Embryonic facial prominence (tissue), 1 donor: ENCODE measurements around the gene PEX16.

ENCODE experiments used
- DNase-seq: peaks from one replicate; pipeline ENCODE4 v3.0.0-alpha.2; 2016; ENCODE audit errors: extremely low spot score

PEX16 gene

DNA sequence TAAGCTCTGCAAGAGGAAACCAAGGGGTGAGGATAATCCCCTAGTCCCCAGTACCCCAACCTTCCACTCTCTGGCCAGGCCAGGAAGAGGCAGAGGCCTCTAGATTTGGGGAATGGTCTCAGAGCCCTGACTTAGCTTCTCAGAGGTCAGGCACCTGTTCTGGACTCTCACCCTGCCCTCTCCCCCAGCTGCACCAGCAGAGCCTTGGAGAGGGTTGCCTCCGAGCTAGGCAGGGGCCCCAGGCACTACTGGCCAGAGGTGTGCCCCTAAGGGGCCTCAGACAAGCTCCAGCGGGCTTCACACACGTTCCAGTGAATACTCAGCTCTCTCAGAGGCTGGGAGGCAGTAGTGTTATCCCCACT is 18.6 kb downstream of the PEX16 start:
- no peak for DNase-seq

DNA sequence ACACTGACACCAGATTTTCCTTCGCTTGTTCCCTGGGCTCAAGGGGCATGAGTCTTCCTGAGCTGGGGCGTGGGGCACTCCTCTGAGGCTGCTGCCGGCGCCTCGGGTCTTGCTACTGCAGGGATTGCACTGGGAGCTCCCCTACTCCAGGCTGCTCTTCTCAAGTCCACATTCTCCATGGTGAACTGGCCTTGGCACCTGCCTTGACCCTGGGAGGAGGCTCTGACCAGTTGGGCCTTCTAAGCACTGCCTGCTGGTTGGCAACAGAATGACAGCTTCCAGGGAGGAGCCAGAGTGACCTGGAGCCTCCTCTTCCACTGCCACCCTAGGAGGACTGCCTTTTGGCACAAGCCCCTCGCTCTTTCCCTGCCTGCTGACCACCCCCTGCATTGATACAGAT is 20.1 kb downstream of the PEX16 start:
- no peak for DNase-seq

DNA sequence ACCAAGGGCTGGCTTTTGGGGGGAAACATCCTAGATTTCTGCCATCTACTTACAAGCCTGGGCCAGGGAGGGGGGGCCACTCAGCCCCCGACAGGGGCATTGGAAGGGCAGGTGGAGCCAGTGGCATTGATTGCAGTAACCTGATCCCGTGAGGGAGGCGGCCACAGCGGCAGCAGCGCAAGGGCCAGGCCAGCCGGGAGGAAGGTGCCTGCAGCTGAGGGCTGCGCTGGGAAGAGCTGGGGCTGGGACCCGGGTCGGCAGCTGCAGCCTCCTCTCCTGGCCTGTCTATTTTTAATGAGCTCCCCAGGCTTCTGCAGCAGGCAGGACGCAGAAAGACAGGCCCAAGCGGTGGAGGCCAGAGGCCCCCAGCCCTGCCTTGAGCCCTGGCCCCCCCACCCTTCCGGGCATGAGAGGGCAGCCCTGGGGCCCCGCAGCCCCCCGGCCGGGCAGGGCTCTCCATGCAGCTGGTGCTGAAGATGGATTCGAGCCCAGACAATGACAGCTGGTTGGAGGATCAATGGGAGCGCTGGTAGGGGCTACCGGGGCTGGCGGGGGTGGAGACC is 21.2 kb downstream of the PEX16 start:
- DNase-seq = no peak

DNA sequence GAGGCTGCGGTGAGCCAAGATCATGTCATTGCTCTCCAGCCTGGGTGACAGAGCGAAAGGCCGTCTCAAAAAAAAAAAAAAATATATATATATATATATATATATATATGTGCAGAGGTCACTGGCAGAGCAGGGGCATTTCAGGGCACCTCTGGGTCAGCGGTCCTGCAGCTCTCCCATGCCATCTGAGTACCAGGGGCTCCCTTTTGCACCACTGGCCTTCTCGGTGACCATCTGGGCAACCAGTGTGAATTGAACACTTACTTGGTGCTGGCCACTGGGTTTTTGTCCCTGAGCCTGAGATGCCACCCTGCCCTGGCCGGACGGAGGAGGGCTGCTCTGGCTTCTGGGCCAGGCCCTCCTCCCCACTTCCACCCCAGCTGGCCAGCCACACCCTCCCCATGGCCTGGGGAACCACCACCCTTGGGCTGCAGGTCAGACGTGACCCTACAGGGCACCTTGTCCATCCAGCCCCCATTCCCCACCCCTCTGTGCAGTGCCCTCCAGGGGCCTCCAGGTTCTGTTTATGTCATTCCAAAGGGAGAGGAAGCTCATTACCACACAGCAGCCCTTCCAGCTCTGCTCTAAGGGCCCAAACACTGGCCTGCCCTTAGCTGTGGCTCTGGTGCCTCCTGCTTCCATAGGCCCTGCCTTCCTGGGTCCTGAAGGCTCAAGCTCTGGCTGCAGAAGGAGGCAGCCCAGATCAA is 22.0 kb downstream of the PEX16 start:
- no peak for DNase-seq

DNA sequence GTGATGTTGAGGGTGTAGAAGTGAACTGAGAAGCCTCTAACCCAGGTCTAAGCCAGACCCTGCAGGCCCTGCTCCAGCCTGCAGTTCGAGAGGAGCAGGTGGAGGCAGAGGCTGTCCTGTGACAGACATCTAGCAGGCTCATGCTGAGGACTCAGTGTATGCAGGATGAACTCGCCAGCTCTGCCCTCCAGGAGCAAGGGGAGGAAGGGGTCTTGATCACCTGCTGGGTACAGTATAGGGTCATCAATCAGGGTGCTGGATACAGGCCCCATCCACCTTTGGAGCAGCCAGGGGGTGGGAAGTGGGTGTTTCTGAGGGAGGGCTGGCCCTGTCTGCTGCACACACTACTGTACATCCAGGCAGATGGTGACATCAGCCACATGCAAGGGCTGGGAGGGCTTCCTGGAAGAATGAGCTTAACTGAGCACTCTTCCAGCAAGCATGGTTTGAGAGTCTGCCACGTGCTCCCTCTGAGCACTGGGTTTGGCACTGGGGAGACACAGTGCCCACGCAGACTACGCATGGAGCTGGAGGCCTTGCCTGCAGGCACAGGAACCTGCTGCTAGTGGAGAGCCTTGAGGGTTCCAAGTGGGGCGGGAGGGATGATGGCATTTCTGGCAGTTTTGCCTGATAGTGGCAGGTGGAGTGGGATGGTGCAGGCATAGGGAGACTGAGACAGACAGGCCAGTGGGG is 23.0 kb downstream of the PEX16 start:
- DNase-seq = no peak

DNA sequence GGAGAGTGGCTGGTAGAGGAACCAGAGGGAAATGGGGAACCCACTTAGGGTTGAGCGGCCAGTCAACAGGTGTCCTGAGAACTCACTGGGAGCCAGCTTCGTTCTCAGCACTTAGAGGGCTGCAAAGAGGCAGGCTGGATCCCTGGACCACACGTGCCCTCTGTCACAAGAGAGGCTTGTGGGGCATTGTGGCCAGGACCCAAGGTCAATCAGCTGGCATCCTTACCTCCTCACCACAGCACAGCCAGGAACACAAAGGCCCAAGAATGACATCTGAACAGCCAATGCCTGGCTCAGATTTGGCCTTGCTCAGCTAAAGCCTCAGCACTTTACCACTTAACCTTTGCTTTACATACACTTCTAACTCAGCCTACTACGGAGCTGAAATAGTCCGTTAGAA is 24.8 kb downstream of the PEX16 start:
- no peak for DNase-seq

DNA sequence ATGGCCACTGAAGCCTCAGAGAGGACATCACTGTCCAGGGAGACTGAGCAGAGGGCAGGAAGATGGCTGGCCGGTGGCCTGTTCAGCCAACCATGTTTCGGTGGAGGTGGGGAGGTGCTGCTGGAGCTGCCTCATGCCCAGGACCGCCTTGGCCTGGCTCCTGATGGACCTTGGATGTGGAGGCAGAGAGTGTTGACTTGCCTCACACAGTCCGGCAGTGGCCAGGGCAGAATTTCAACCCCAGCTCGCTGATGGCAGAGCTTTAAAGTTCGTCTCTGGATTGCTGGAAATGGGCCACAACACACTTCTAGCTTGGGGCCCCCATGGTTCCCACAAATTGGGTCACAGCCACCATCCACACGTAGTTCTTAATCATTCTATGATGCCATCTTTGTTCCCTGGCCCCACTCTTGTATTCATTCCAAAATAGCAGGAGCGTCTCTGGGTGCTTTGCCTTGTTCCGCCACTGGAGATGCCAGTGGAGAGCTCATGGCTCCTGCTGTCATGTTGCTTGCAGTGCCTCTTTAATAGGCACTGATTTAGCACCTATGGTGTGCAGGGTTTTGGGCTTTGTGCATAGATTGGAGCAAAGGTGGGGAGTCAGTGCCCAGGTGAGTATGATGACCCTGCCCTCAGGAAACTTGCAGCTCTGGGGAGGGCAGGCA is 26.7 kb downstream of the PEX16 start:
- DNase-seq = no peak

DNA sequence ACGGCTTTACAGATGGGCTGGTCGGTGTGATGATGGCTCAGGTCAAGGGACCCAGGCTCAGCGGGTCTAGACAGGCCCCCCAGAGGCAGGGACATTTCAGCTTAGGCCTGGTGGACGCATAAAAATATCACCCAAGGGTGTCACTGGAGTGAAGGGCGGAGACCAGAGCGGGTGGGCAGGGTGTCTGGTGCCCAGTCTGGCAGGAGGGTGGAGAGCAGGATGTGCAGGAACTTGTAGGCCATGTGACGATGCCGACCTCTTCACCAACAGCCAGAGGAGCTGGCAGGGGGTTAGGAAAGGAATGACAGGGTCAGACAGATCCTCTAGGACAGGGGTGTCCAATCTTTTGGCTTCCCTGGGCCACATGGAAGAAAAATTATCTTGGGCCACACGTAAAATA is 27.7 kb downstream of the PEX16 start:
- no peak for DNase-seq

DNA sequence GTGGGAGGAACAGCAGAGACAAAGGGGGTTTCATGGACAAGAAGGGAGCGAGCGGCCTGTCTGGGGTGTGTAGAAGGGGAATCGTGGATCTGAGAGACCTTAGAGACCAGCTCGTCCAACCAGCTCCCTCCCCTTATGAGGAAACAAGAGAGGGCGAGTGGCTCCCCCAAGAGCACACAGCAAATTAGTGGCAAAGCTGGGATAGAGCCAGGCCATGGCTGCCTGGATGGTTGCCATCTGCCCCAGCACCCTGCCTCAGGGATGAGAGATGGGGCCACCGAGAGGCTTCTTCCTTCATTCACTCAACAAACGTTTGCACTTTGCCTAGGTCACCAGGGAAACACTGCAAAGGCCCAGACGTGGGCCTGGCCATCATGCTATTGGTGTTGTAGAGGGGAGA is 28.1 kb downstream of the PEX16 start:
- DNase-seq = no peak

DNA sequence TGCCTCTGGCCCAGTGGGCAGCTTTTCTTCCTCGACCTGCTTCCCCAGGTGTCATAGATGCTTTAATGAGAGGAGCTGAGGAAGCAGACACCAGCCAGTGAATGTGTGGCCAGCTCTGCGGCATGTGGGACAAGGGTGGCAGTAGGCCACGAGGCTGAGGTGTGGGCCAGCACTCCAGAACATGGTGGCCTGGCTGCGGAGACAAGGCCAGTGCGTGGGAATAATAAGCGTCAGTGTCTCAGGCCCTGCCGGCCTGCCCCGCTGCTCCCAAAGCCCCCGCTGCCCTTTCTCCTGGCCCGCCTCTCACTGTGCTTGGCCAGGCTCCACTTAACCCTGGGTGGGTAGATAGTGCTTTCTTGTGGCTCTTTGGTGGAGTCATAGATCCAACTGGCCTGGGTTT is 30.1 kb downstream of the PEX16 start:
- no peak for DNase-seq

DNA sequence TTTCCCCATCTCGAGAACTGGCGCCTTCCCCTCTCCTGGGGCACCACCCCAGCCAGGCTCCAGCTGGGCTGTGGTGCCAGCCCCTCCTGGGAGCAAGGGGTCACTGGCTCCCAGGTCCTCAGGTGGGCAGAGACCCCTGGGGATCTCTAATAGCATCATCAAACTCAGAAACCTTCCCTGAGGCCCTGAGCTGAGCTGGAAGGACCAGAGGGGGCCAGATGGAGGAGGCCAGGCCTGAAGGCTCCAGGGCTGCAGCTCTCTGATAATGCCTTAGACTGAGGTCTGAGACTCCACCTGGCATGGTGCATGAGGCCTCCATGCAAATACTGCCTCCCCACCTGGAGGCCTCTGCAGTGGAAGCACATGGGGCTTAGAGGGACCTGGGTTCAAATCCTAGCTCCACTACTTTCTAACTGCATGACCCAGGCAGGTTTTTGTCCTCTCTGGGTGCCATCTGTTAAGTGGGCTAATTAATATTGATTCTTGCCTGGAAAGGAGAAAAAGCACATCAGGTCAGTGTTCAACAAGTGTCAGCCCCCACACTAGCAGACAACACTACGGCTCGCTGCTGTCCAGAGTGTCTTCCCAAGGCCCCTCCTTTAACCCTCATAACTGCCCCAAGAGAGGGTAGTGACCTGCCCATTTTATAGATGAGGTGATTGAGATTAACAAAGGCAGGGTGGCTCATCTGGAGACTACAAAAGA is 30.7 kb downstream of the PEX16 start:
- no peak for DNase-seq

DNA sequence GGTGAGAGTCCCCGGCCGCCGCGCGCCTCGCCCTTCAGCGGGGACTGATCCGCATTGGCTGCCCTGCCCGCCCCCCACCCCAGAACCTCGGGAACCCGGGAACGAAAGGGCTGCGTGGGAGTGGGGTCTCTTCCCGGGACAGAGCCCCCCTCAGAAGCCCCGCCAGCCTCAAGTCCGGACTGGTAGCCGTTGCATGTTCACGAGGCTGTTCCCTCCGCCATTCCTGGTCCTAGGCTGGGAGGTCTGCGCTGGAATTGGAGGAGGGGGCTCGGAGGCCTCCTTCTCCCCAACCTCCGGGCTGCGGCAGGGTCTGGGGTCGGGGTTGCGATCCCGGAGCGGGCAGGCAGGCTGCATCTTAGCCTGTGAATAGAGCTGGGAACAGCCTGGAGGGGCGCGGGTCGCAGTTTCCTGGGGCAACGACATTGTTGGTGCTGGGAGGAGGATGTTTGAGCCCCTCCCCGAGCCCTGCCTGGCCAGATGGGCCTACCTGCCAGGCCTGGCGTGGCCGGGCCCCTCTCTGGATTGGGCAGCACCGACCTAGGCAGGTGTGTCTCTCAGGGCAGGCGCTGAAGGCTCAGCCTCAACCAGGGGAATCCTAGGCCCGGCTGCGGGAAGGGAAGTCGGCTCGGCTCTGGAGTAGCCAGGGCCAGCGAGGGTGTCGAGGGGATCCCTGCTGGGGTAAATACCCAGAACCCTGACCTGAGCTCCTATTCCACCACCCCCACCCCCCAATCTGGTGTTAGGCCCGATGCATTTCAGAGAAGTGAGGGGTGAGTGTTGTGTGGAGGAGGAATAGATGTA is 31.6 kb downstream of the PEX16 start:
- no peak for DNase-seq

DNA sequence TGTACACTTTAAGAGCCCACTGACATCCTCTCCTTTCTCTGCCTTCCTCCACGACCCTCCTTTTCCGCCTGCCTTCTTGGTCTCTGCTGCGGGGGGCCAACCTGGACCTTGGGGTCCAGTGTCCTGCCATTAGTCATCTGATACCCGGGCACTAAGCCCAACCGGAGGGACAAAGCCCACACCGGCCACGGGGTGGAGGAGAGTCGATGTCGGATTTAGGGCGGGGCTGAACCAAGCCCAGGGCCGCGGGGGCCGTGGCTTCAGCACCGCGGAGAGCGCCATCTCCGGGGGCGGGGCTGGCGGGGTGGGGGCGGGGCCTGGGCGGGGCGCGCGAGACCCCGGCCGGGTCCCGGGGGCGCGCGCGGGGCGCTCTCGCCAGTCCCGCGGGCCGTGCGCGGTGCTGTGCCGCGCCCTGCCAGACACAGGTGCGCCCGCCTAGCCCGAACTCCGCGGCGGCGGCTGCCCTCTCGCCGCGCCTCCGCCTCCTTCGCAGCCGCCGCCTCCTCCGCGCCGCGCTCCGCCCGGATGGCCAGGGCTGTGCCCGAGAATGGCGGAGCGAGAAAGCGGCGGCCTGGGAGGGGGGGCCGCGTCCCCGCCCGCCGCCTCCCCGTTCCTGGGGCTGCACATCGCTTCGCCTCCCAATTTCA is 32.3 kb downstream of the PEX16 start, which contains the start of gene MAPK8IP1:
MAPK8IP1 (plus strand) TSS at position 378 of the 647 bp plus-strand sequence; CDS start at position 548, 170 bp downstream.
- no peak for DNase-seq

DNA sequence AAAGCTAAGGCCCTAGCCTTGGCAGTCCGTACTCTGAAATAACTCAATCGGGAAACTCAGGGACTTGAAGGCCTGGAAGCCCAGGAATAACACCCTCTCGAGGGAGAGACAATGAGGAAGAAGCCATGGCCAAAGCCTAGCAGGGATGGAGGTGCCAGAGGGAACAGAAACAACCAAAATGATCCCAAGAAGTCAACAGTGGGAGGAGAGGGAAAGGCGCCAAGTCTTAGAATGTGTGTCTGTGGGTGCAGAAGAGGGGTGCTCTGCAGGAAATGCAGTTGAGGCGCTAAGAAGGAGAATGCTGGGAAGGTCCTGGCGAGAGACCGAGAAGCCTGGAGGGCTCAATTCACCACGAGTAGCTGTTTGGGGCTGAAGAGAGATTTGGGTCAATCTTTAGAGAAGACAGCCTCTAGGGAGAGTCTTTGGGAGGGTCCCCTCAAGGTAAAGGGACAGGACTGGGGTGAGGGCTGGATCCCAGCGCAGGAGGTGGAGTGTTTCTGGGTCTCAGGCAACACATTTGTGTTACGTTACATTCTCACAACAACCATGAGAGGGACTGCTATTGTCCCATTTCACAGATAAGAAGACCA is 33.0 kb downstream of the PEX16 start:
- no peak for DNase-seq

DNA sequence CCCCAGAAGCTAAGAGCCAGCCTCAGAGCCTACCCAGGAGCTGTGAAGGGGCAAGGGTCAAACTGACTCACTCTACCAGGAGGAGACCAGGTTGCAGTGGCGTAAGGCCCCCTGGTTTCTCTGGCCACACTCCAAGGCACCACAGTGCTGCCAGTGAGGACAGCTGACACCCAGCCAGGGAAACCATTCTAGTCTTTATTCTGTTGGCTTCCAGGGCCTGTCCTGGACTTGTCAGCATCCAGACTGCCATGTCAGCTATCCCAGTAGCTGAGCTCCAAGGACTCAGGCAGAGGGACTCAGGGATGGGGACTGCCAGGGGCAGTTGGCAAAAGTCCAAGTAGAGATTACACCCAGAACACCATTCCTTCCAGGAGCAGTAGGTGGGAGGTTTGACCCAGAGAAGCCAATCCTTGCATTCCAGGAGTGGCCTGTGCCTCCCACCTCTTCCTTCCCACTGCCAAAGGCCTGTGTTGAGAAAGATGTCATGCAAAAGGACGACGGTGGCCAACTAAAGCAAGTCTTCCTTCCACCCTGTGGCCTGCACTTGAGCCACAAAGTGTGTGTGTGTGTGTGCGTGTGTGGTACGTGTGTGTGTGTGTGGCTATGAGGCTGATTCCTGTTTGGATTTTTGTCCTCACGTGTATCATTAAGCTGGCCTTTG is 35.8 kb downstream of the PEX16 start:
- no peak for DNase-seq

DNA sequence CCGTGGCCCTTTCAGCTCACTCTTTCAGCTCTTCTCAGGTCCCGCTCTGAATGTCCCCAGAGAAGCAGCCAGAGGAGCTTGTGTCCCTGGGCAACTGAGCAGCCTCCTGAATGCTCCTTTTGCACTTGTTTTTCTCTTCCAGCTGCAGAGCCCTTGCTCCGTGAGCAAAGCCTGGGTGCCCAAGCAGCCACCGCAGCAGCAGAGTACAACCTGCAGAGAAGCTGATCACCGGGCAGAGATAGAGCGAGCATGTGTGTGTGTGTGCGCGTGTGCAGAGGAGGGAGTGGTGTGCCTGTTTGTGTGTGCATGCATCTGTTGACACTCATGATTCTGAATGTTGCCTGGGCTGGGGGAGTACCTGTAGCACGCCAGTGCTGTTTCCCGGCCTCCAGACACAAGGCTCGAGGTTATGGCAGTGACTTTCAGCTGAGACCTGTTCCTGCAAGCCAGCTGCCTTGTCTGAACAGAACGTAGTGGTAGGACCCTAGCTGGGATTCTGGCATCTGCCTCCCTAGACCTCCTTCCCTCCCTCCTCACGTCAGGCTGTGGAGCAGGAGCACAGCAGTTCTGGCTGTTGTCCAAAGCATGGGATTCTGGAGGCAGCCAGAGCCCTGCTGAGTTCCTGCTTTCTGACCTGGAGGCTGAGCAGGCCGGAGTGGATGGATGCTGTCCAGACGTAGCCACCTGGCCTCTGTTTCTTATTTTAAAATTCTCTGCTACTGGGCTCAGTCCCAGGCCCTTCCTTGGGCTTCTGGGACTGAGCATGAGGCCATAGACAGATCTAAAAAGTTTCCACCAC is 36.7 kb downstream of the PEX16 start:
- DNase-seq = no peak

DNA sequence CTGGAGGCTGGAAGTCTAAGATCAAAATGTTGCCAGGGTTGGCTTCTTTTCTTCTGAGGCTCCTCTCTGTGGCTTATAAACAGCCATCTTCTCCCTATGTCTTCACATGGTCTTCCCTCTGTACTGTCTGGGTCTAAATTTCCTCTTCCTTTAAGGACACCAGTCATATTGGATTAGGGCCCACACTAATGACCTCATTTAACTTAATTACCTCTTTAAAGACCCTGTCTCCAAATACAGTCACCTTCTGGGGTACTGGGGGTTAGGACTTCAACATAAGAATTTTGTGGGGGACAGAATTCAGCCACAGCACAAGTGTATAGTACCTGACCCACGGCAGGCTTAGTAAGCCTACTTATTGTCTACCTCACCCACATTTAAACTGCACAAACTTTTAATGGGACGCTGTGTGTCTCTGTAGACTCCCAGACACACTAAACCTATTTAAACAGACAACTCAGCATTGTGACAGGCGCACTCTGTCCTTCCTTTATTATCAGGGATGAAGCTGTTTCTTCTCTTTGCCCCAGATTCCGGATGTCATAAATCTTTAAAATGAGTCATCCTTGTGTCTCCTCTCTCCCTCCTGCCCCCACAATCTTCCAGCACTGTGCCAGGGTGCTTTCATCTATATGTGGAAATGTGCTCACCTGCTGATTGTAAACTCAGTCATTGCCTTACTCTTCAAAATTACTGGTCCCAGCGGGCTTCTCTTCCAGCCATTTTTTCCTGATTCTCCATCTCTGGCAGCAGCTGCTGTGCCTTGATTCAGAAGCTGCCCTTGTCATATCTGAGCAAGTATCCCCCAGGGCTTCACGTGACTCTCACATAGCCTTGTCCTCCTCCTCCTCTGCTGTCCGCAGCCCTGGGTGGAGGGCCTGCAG is 37.6 kb downstream of the PEX16 start:
- DNase-seq = no peak

DNA sequence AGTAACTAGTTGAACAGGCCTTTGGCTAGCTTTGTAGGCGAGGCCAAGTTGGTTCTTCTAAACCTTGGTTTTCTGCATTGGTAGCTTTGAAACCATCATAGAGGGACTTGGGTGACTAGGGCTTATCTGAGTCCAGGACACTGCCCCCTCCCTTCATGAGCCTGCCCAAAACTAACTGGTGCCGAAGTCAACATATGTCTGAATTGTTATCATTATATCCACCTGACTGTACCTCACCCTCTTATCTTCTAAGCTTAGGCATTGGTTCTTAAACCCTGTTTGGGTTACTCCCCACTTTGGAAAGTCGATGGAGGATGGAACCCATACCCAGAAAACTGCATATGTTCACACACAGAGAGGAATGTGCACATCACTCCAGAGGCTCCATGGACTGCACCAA is 39.8 kb downstream of the PEX16 start:
- no peak for DNase-seq
